GM11168 (cell line): Measurements from ENCODE around the gene EXOC6B.

ENCODE experiments used
- in situ Hi-C: fragments of 300-500 bp; cut with MboI; formaldehyde crosslinking; loops from one replicate; pipeline ENCODE4 v1.12.0; 2022; ENCODE audit warnings: low sequenced_read_pairs; ENCODE audit not compliant: unreplicated experiment

Gene EXOC6B

GRCh38 chr2:72143441-72144273 lies 682.2 kb downstream of the EXOC6B start:
- in situ Hi-C loops, result no loop called here

GRCh38 chr2:72142570-72143440 lies 683.0 kb downstream of the EXOC6B start:
- in situ Hi-C loops, result no loop called here

GRCh38 chr2:72141881-72142451 lies 683.9 kb downstream of the EXOC6B start:
- in situ Hi-C loops, result no loop called here

DNA sequence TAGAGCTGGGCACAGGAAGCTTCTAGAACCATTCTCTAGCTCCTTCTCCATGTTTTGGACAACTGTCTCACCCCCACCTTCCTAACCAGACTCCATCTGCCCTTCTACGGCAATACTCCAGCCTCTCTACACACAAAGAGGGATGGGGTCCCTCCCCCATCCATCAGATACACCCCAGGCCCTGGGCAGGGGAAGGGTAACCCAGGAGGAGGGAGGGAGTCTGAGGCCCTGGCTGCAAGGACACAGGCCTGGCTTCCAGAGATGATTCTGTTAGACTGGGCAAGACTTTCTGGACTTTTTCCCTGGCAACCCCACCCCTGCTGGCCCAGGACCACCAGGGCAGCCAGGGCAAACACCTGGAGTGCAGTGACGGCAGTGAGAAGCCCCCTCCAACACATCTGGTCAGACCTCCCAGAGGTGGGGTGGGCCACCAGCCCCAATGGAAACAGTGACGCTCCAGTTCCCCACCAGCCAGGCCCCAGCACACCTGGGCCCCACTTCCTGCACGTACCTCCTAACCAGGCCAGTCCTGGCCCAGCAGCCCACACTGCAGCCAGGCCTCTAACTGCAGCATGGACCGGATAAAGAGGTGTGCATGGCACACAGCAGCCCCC lies 684.7 kb downstream of the EXOC6B start:
- in situ Hi-C loops, result no loop called here

- in situ Hi-C loops, result no loop called here
Observed at GRCh38 chr2:72140621-72140960, 685.2 kb downstream of the EXOC6B start.

DNA sequence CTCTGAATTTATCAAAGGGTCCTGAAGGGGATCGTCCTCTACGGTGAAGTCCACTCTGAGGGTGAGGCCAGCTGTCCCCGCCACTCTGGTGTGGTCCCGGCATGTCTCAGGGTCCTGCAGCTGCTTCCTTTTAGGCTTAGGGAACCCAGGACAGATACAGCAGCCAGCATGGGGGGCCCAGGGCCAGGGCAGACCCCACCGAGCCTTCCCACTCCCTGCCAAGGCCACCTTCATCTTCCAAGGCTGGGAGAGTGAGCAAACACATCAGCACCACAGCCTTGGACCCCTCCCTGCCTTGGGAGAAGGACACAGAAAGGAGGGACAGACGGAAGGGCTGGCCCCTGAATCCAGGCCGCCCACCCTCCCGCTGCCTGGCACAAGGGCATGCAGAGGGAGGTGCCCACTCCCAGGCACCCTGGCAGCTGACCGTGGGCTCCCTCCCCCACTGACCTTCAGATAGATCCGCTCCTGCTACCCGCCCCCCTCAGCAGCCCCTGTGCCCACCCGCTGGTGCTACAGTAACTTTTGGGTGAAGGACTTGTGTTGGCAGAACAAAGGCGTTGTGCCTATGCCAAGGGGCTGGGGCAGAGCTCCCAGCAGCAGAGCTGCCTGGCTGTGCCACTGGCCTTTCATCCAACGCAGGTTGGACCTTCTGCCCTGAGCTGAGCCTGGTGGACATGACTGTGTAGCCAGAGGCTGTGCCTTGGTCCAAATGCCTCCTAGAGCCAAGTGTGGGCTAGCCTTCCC lies 685.8 kb downstream of the EXOC6B start:
- in situ Hi-C loops, result no loop called here

DNA sequence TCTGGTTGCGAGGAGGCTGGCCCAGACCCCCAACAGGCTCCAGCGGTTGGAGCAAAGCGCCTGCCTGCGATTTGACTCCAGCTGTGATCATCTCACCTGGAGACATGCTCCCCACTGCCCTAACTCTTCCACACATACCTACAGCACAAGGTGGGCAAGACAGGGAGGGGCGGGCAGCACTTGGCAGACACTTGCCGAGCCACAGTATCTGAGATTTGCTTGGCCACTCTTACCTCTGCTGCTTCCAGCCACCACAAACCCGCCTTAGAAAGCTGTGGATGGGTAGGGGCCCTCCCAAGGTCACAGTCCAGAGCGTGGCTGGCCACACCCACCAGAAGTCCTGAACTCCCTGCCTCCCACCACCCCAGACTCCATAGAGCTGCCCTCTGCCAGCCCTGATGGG lies 686.4 kb downstream of the EXOC6B start:
- in situ Hi-C loops, result no loop called here

- in situ Hi-C loops, result no loop called here
Observed at GRCh38 chr2:72138921-72139381, 686.9 kb downstream of the EXOC6B start.

- in situ Hi-C loops, result no loop called here
Observed at GRCh38 chr2:72138011-72138881, 687.6 kb downstream of the EXOC6B start.

GRCh38 chr2:72137498-72138010 lies 688.3 kb downstream of the EXOC6B start:
- in situ Hi-C loops, result no loop called here

GRCh38 chr2:72136933-72137497 lies 688.8 kb downstream of the EXOC6B start:
- in situ Hi-C loops, result no loop called here

GRCh38 chr2:72136331-72136730 lies 689.5 kb downstream of the EXOC6B start:
- in situ Hi-C loops, result no loop called here

DNA sequence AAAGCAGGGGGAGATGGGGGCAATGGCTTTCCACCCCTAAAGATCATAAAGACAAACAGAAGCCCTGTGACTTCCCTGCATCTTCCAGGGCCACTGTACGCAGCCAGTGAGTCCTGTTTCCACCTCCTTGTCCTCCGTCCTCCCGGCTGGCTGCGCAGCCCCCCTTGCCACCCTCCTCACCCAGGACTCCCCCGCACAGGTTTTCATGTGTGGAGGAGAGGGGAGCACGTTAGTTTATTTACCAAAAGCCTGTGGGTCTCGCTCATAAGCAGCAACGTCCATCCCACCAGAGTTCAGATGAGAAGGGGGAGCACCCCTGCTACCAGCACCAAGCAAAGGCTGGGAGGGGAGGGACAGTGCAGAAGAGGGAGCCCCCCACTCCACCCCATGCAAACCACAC lies 689.9 kb downstream of the EXOC6B start:
- in situ Hi-C loops, result no loop called here

DNA sequence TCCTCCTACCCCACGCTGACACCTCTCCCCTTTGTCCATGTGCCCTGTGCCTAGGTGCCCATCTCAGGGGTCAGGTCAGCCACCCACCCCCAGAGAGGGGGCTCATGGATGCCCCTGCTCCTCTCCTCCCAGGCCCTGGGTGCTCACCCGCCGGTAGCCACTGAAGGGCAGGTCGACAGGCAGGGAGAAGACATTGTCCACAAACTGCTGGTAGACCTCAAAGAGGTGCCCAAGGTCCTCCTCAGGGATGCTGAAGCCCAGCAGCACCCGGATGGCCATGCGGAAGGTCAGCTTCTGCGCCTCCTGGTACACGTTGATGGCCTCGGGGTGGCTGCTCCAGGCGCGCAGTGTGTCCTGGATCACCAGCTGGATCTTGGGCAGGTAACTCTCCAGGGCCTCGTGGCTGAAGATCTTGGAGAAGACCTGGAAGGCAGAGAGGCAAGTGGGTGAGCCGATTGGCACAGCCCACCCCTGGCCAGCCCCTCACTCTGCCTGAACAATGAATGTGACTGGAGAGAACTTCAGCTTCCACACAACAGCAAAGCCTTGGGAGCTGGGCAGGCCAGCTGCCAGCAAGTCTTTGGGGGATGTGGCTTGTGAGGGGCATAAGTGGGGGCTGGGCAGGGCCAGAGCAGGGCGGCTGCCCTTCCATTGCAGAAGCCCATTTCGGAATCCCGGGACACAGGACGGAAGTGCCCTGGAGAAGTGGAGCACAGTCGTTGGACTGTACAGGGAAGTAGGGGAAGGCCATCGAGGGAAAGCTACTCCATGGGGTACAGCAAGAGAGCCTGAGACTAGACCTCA lies 690.6 kb downstream of the EXOC6B start:
- in situ Hi-C loops, result no loop called here

- in situ Hi-C loops, result no loop called here
Observed at GRCh38 chr2:72134408-72134996, 691.3 kb downstream of the EXOC6B start.

- in situ Hi-C loops, result no loop called here
Observed at GRCh38 chr2:72133721-72134407, 692.0 kb downstream of the EXOC6B start.
